GM15510 (cell line): ENCODE data around the gene WWOX.

Experiments used
- POLR2A ChIP-seq: IDR thresholded peaks from 3 replicates; pipeline ENCODE4 v1.6.1; 2011; ENCODE audit warnings: borderline replicate concordance; ENCODE audit not compliant: insufficient read length; ENCODE audit errors: extremely low read depth

Gene WWOX

GRCh38 chr16:78504401-78504851 lies 405.0 kb downstream of the WWOX start:
- TF ChIP-seq POLR2A: no peak

- no peak for TF ChIP-seq POLR2A
Measured at GRCh38 chr16:78505036-78505435, 405.6 kb downstream of the WWOX start.

DNA sequence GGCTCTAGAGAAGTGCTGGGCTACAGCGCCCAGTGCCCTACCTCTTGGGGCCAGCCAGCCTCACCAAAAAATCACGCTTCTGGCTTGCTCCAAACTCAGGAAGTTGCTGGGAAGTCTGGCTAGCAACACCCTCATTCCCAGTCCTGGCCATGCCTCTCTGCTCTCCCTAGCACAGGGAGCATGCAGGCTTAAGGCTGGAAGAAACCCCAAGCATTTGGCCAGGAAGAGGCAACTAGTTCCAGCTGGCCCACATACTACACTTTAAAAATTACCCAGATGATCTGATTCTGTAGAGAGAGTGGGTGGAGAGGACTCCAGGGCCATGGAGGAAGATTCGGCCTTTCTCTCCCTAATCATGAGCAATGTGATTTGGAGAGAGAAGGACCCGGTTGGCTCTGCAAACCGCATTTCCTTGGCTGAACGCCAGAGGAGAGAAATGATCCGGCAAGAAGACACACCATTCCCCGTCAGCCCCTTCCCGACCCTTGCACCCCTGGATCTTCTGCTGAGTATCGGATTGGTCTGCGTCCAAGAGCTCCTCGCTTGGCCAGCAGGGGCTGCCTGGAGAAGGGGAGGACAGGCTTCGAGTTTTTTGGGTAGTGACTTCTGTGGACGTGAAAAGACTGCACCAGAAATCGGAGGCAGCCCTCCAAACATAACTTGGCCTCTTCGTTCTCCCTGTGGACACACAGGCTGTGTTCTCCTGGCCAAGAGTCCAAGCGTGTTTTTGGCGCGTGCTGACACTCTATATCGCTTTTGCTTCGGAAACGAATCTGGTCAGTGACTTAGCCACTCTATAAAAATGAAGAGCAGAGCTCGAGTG lies 406.3 kb downstream of the WWOX start:
- no peak for TF ChIP-seq POLR2A

DNA sequence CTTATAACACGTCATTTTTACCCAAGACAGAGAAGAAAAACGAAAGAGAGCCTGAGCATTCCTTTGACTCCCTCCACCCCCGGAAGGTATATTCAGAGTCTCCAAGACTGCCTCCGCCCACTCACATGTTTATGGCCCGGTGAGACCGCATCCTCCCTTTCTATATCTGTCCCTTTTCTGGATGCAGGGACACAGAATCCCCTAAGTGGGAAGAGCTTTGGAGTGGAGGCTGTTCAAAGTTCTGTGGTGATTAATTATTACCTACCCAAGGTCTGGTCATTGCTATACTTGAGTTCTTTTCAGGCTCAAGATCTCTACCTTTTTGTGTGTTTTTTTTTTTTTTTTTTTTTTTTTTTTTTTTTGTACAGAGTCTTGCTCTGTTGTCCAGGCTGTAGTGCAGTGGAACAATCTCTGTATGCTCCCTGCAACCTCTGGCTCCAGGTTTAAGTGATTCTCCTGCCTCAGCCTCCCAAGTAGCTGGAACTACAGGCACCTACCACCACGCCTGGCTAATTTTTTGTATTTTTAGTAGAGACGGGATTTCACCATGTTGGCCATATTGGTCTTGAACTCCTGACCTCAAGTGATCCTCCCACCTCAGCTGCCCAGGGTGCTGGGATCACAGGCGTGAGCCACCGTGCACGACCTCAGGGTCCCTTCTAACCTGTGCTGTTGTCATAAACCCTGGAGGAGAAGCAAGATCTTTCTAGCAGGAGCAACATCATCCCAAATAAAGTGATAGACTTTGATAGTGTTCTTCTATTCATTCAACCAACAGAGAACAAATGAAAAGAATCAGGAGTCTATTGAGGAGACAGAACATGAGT lies 407.1 kb downstream of the WWOX start:
- TF ChIP-seq POLR2A: no peak

GRCh38 chr16:78507576-78507975 lies 408.1 kb downstream of the WWOX start:
- no peak for TF ChIP-seq POLR2A

GRCh38 chr16:78509965-78510364 lies 410.5 kb downstream of the WWOX start:
- TF ChIP-seq POLR2A: no peak

- no peak for TF ChIP-seq POLR2A
Measured at GRCh38 chr16:78510496-78510895, 411.0 kb downstream of the WWOX start.

- TF ChIP-seq POLR2A: no peak
Measured at GRCh38 chr16:78513838-78514237, 414.4 kb downstream of the WWOX start.

DNA sequence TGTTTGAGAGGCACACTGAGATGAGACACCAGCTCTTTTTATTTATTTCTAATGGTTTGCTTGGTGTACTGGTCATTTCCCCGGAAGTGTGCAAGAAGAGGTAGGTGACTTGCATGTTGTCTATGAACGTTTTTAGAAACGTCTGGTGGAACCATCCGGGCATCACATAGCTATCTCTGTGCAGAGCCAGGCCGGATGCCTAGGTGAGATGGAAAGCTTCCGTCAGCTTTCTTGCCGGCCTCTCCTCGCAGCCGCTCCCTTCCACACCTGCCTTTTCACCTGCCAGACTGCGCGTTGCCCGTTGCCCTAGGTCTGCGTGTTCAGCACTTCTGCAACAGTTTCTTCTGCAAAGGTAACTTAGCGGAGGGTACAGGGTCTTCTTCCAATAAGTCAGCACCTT lies 416.0 kb downstream of the WWOX start:
- TF ChIP-seq POLR2A: no peak

- TF ChIP-seq POLR2A: no peak
Measured at GRCh38 chr16:78516006-78516736, 416.7 kb downstream of the WWOX start.

- no peak for TF ChIP-seq POLR2A
Measured at GRCh38 chr16:78519896-78520295, 420.4 kb downstream of the WWOX start.

GRCh38 chr16:78520470-78520869 lies 421.0 kb downstream of the WWOX start:
- TF ChIP-seq POLR2A: no peak

DNA sequence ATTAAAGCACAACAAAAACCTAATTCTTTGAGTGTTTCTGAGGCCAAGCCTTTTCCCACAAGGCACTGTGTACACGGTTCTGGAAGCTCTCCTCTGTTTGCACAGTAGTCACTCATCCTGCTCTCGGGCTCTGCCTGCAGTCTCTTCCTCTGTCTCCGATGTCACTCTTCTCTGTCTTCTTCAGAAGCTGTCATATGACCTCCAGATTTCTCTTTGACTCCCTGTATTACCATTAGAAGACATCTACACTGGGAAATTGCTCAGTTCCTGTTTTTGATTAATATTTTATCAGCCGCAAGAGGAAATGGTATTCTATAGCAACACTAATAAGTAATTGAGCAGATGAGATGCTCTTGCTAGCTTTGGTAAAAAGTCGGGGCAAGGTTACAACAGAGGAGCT lies 422.9 kb downstream of the WWOX start:
- no peak for TF ChIP-seq POLR2A

DNA sequence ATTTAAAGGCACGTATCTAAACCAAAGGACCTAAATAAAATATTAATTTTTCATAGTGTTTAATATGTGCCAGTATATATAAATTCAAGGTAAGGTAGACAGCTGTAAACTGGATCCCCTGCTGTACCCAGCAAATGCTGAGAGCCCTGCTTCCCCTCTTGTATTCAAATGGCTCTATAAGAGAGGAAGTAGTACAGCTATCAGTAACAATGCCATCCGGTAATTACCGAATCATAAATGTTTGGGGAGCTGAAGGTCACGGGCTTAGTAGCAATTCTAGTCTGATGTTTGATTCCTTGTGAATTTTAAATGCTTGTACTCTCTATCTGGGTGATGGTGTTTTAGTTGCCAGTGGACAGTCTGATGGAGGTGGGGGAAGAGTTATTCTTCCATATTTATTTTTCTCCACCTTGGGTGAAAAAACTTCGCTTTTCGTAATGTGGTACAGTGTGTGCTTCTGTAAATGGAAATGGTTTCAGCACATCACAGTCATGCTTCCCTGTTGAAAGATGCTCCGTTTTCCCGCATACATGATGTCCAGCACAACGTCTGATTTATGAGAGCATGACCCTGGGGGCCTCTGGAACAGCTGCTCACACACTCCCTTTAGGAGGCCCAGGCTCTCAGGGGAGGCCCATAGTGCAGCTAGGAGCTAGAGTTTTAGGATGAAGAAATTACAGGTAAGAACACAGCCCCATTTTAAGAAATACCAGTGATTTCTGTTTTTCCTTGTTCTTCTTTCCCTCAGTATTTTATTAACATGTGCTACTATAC lies 423.9 kb downstream of the WWOX start:
- no peak for TF ChIP-seq POLR2A

DNA sequence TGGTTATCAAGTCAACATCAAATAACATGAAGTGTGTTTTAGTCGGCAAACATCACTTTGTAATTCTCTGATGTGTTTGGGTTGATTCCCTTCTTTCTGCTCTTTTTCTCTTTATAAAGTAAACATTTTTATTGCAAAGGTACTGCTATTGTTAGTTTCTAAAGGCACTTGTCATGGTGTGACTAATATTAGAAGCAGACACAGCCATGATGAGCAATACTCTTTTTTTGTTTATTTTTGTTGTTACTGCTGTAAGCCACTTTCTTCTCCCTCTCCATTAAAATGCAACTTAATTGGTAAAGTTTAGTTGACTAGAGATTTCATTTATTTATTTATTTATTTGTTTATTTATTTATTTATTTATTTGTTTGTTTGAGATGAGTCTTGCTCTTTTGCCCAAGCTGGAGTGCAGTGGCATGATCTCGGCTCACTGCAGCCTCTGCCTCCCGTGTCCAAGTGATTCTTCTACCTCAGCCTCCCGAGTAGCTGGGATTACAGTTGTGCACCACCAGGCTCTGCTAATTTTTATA lies 424.7 kb downstream of the WWOX start:
- TF ChIP-seq POLR2A: no peak

- no peak for TF ChIP-seq POLR2A
Measured at GRCh38 chr16:78528265-78528664, 428.8 kb downstream of the WWOX start.
